OCI-LY7 (cell line): Measurements from ENCODE around the gene CD44.

Experiments
- CTCF ChIP-seq: fragments of 200-600 bp; sonication (generic); conservative IDR thresholded peaks from 2 replicates; pipeline ENCODE4 v1.5.1; 2014; ENCODE audit warnings: mild to moderate bottlenecking, antibody characterized with exemption, low read length, moderate library complexity, mixed read lengths
- EZH2phosphoT487 ChIP-seq: fragments of 200-600 bp; sonication (generic); IDR thresholded peaks from 2 replicates; pipeline ENCODE4 v1.6.1; 2018; ENCODE audit warnings: low read depth, borderline replicate concordance, mild to moderate bottlenecking, mixed run types, antibody characterized with exemption, low read length, moderate library complexity, mixed read lengths

- TF ChIP-seq CTCF: no peak
- TF ChIP-seq EZH2phosphoT487: no peak
These were observed 51.9 kb downstream of the CD44 start for GRCh38 chr11:35190804-35191348.
